GM23338 (cell line): ENCODE results near the gene ADGRV1.

Experiments used
- CREB1 ChIP-seq: fragments of 250-450 bp; sonication (Bioruptor Pico); IDR thresholded peaks from 2 replicates; pipeline ENCODE4 v1.5.0; 2020; ENCODE audit warnings: low read depth, mild to moderate bottlenecking, moderate library complexity
- EZH2phosphoT487 ChIP-seq: fragments of 200-600 bp; sonication (generic); IDR thresholded peaks from one replicate; pipeline ENCODE4 v1.8.1; 2018; ENCODE audit warnings: antibody characterized with exemption; ENCODE audit not compliant: unreplicated experiment
- POLR2AphosphoS5 ChIP-seq: IDR thresholded peaks from 2 replicates; pipeline ENCODE4 v1.6.1; 2016; ENCODE audit warnings: antibody characterized with exemption, low read depth
- ZNF114 ChIP-seq: fragments of 250-450 bp; sonication (Bioruptor Pico); IDR thresholded peaks from 2 replicates; pipeline ENCODE4 v1.5.0; 2020; ENCODE audit warnings: mild to moderate bottlenecking, moderate library complexity
- TF ChIP-seq, protein P1 (sequence below): IDR thresholded peaks from one replicate; pipeline ENCODE4 v1.6.1; 2018; ENCODE audit warnings: antibody characterized with exemption; ENCODE audit not compliant: unreplicated experiment
- TF ChIP-seq, protein P2 (sequence below), 2 experiments: fragments of 200-600 bp in 1 of 2; sonication (generic) in 1 of 2; conservative IDR thresholded peaks; 2 replicates each; pipeline versions ENCODE4 v1.5.1 to v1.6.1; 2016 to 2017; ENCODE audit warnings: antibody characterized with exemption in 2 of 2, low read depth in 2 of 2, mild to moderate bottlenecking in 2 of 2, moderate library complexity in 1 of 2

GRCh38 chr5:91154338-91154737 lies 595.7 kb downstream of the ADGRV1 start:
- no peak for TF ChIP-seq ZNF114
- TF ChIP-seq, protein P1, sequence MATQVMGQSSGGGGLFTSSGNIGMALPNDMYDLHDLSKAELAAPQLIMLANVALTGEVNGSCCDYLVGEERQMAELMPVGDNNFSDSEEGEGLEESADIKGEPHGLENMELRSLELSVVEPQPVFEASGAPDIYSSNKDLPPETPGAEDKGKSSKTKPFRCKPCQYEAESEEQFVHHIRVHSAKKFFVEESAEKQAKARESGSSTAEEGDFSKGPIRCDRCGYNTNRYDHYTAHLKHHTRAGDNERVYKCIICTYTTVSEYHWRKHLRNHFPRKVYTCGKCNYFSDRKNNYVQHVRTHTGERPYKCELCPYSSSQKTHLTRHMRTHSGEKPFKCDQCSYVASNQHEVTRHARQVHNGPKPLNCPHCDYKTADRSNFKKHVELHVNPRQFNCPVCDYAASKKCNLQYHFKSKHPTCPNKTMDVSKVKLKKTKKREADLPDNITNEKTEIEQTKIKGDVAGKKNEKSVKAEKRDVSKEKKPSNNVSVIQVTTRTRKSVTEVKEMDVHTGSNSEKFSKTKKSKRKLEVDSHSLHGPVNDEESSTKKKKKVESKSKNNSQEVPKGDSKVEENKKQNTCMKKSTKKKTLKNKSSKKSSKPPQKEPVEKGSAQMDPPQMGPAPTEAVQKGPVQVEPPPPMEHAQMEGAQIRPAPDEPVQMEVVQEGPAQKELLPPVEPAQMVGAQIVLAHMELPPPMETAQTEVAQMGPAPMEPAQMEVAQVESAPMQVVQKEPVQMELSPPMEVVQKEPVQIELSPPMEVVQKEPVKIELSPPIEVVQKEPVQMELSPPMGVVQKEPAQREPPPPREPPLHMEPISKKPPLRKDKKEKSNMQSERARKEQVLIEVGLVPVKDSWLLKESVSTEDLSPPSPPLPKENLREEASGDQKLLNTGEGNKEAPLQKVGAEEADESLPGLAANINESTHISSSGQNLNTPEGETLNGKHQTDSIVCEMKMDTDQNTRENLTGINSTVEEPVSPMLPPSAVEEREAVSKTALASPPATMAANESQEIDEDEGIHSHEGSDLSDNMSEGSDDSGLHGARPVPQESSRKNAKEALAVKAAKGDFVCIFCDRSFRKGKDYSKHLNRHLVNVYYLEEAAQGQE, result no peak
- TF ChIP-seq, protein P2, sequence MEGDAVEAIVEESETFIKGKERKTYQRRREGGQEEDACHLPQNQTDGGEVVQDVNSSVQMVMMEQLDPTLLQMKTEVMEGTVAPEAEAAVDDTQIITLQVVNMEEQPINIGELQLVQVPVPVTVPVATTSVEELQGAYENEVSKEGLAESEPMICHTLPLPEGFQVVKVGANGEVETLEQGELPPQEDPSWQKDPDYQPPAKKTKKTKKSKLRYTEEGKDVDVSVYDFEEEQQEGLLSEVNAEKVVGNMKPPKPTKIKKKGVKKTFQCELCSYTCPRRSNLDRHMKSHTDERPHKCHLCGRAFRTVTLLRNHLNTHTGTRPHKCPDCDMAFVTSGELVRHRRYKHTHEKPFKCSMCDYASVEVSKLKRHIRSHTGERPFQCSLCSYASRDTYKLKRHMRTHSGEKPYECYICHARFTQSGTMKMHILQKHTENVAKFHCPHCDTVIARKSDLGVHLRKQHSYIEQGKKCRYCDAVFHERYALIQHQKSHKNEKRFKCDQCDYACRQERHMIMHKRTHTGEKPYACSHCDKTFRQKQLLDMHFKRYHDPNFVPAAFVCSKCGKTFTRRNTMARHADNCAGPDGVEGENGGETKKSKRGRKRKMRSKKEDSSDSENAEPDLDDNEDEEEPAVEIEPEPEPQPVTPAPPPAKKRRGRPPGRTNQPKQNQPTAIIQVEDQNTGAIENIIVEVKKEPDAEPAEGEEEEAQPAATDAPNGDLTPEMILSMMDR (conservative IDR thresholded peaks at IDR 0.05; ENCODE audit: low read depth in 2 of 2), result no peak
- no peak for TF ChIP-seq POLR2AphosphoS5
- TF ChIP-seq EZH2phosphoT487, result no peak
- TF ChIP-seq CREB1, result no peak
